ENCODE data around the gene NAXE.
"Not testable (repeated sequence)": the region's sequence is repeated elsewhere in the genome, so short reads cannot be mapped to it uniquely, and the experiment has no call there.

Gene NAXE

GRCh38 chr1:156593661-156593989 is 2.0 kb downstream of the NAXE start:
- no peak for DNase-seq (ENCODE audit: low spot score)

DNA sequence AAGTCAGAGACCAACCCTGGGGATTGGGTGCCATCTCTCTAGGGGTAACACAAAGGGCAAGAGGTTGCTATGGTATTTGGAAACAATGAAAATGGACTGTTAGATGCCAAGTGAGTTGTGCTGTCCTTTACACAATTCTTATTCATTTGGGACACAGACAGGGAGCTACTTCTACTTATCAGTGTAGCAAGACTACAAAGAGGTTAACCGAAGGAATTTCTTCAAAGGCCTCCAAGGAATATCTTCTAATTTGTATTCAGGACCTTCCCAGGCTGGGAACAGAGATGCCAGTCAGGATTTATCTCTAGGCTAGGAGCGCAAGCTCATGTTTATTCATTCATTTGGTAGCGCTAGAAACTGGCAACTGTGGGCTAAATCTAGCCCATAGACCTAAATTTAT is 2.6 kb downstream of the NAXE start:
- DNase-seq (ENCODE audit: low spot score): no peak

- no peak for DNase-seq (ENCODE audit: low spot score)
Measured at GRCh38 chr1:156595016-156595415, 3.4 kb downstream of the NAXE start.

GRCh38 chr1:156596426-156596825 is 4.8 kb downstream of the NAXE start:
- DNase-seq (ENCODE audit: low spot score): no peak

- no peak for DNase-seq (ENCODE audit: low spot score)
Measured at GRCh38 chr1:156598125-156598524, 6.5 kb downstream of the NAXE start.

- no peak for DNase-seq (ENCODE audit: low spot score)
Measured at GRCh38 chr1:156598731-156599432, 7.3 kb downstream of the NAXE start.

GRCh38 chr1:156599811-156600210 is 8.2 kb downstream of the NAXE start:
- no peak for DNase-seq (ENCODE audit: low spot score)

GRCh38 chr1:156600733-156601121 is 9.2 kb downstream of the NAXE start:
- DNase-seq (ENCODE audit: low spot score): no peak

DNA sequence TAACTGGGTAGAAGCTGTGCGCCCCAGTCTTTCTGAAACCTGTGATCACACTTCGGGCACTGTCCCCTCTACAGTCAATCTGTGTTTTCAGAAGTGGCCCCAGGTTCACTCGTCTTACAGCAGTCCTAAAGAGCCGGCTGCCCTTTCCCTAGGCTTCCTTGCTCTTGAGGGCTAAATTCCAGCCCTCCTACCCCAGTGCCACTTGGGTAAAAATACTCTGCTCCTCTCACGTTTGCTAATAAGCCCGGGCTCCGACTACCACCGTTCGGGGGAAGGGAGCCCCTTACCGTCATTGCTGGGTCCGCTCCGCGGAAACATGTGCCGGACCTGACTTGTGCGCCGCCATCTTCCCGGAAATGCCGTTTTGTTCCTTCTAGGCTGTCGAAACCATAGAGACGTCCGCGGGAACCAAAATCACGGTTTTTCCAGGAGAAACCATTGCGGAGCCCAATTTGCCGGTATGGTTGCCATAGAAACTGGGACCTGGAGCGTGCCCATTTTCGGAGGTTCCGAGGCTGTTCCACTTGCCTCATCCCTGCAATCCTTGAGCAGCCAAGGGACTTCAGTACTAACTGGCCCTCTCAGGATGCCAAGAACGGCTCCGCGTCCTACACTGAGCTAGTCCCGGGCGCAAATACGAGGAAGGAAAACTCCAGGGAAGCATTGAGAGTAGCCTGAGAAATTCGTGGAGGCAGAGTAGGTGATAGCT is 9.7 kb downstream of the NAXE start, which contains the start of gene GPATCH4:
GPATCH4 (minus strand) TSS at position 358 of the 709 bp plus-strand sequence.
- peak; percentile 88 for DNase-seq (ENCODE audit: low spot score)

DNA sequence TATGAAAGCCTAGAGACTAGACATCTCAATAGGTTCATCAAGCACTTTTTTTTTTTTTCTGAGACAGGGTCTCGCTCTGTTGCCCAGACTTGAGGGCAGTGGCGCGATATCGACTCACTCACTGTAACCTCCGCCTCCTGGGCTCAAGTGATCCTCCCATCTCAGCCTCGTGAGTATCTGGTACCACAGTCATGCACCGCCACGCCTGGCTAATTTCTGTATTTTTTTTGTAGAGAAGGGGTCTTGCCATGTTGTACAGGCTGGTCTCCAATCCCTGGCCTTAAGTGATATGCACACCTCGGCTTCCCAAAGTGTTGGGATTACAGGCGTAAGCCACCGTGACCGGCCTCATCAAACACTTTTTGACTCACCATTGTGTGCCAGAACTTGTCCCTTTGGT is 10.3 kb downstream of the NAXE start:
- no peak for DNase-seq (ENCODE audit: low spot score)

DNA sequence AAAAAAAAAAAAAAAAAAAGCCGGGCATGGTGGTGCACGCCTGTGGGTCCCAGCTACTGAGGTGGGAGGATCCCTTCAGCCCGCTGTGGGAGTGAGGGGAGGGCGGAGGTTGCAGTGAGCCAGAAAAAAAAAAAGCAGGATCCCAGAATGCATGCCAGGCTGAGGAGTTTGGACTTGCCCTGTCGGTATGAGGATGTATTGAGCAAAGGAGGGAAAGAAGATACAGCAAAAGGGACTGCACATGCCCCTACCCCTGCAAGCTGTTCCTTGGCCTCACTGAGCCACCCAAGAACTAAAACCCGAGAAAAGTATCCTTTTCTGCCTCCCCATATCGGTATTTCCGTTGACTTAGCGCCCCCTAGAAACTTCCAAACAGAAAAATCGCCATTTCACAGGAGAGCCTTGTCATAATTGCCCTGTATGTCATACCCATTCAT is 11.0 kb downstream of the NAXE start:
- DNase-seq (ENCODE audit: low spot score): no peak

DNA sequence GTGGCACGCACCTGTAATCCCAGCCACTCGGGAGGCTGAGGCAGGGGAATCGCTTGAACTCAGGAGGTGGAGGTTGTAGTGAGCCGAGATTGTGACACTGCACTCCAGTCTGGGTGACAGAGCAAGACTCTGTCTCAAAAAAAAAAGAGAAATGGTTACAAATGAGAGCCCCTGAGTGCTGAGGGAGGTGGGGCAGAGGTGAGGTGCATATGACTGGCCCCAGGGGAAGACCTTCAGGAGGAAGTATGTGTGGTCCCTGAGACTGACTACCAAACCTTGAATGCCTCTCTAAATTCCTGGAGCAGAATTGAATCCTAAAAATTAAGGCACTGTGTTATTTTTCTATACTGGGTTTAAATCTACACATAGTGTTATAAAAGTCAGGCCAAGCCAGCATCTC is 15.8 kb downstream of the NAXE start:
- not testable (repeated sequence) for DNase-seq (ENCODE audit: low spot score)

DNA sequence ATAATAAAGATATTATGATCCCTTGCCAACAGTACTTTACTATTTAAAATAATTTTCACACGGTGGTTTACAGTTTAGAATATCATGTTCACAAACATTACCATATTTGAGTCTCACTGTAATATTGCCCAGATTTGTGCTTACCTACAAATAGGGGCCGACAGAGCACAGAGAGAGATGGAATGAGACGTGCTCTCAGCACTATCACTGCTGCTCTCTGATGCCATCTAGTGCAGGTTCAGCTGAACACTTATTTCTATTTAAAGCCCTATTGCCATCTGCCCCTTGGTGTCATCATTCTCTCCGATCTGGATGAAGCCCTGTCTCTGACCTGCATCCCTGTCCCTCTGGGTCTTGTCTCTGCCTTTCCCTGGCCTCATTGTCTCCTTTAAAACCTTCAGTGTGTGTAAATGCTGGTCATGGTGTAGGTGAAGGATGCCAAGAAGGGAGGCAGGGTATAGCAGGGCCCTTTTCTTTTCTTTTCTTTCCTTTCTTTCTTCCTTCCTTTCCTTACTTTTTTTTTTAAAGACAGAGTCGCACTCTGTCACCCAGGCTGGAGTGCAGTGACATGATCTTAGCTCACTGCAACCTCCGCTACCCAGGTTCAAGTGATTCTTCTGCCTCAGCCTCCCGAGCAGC is 16.6 kb downstream of the NAXE start:
- DNase-seq (ENCODE audit: low spot score): peak; percentile 82

- DNase-seq (ENCODE audit: low spot score): peak; percentile 85
Measured at GRCh38 chr1:156608981-156609380, 17.4 kb downstream of the NAXE start.

DNA sequence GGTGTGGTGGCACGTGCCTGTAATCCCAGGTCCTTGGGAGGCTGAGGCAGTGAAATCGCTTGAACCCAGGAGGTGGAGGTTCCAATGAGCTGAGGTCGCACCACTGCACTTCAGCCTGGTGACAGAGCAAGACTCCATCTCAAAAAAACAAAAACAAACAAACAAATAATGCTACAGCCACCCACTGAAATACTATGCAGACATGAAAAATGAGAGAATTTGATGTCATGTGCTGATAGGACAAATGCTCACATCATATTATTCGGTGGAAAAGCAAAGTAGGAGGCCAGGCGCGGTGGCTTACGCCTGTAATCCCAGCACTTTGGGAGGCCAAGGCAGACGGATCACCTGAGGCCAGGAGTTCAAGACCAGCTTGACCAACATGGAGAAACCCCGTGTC is 18.5 kb downstream of the NAXE start:
- not testable (repeated sequence) for DNase-seq (ENCODE audit: low spot score)

DNA sequence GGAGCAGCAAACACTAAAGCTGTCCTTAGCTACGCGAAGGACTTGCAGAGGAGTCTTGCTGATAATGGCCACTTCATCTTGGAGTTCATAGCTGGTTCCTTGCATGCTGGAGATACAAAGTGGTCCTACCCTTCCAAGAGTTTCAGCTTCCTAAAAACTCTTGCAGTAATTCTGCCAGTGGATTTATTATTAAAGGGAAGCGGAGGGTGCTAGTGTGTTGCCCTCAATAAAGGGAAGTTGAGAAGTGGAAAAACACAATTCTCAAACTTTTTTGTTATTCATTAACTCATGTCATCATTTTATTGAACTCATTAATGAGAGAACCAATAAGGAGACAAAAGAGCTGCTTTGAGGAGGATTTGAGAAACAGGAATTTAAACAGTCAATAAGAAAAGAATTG is 21.1 kb downstream of the NAXE start:
- DNase-seq (ENCODE audit: low spot score): no peak

- DNase-seq (ENCODE audit: low spot score): no peak
Measured at GRCh38 chr1:156615946-156616345, 24.4 kb downstream of the NAXE start.

DNA sequence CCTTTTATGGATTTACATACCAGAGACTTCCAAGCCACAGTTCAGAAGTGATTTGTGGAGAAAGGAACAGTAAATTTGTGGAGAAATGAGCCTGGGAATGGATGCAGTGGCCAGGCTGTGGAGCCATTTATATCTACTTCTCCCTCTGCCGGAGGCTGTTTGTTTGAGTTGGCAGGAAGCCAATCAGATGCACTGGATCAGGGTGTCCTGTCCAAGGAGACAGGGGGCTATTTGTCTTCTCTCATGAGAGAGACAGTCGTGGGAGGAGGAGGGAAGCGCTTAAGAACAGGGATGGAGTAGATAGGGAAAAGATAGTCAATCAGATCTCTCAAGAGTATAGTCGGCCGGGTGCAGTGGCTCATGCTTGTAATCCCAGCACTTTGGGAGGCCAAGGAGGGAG is 24.9 kb downstream of the NAXE start:
- no peak for DNase-seq (ENCODE audit: low spot score)

DNA sequence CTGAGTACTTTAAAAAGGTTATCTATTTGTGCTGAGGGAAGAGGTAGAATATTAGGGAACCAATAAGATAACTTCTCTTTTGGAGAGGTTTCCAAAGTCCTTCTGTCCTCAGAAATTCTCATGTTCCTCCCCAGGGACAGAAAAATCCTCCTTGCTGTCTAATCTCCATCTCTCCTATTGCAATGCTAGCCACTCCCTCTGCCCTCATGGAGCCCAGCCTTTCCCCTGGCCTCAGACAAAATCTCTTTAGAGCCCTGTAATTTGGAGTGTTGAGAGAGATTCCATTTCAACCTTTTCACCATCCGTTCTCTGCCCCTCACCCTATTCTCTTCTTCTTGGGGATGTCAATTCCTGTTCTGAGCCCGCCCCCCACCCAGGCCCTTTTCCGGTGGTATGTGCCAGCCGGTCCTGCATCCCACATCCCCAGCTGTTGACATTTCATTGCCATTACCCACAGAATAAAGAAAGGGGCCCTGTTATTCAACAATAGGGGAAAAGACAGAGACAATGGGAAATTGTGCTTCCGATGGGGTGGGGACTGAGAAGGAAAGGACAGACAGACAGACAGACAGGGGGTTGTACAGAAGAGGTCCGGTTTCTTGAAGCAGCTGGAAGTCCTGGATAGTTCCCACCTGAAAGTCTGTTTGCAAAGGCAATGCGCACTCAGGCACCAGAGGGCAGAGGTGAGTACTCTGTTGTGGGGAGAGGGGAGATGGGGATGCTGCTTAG is 27.4 kb downstream of the NAXE start, which contains the start of gene HAPLN2:
HAPLN2 (plus strand) TSS at position 563 of the 729 bp plus-strand sequence. CDS start 4,076 bp downstream, outside the sequence.
- DNase-seq (ENCODE audit: low spot score): peak; percentile 71

- no peak for DNase-seq (ENCODE audit: low spot score)
Measured at GRCh38 chr1:156619582-156619955, 28.0 kb downstream of the NAXE start.

GRCh38 chr1:156622581-156623297 is 31.2 kb downstream of the NAXE start:
- no peak for DNase-seq (ENCODE audit: low spot score)
